Measurements from ENCODE around the gene TUBG2.

TUBG2 gene

GRCh38 chr17:42675348-42675964, 16.4 kb downstream of the TUBG2 start:
- H3K27me3 ChIP-seq (ENCODE audit: insufficient read depth, low read length, poor library complexity, severe bottlenecking), result no peaks in the 10 kb centered on the region
- peaks cover 5% of the 10 kb centered on the region; the same call in 1 of the 2 replicates for H3F3A ChIP-seq (ENCODE audit: low read depth)
- no peak overlapping the region for H2AFZ ChIP-seq (ENCODE audit: low read length)
- peaks cover 10% of the 10 kb centered on the region for H4K20me1 ChIP-seq (ENCODE audit: insufficient read depth, low read length, poor library complexity, severe bottlenecking)
- H3K9ac ChIP-seq (ENCODE audit: low read depth, low read length, poor library complexity, severe bottlenecking), result peak overlapping the region; percentile 72
- peaks cover 4% of the 10 kb centered on the region; the same call in 1 of the 2 replicates for H3K79me2 ChIP-seq (ENCODE audit: insufficient read depth, low read length)
- no peaks in the 10 kb centered on the region for H3K36me3 ChIP-seq (ENCODE audit: insufficient read depth, low read length)
- peak overlapping the region; percentile 79 for H3K4me2 ChIP-seq (ENCODE audit: low read depth, low read length, poor library complexity, severe bottlenecking)
- H3K4me1 ChIP-seq (ENCODE audit: insufficient read depth, low read length, poor library complexity, severe bottlenecking), result peaks cover 31% of the 10 kb centered on the region
- no peak for TF ChIP-seq EZH2phosphoT487 (IDR thresholded peaks at IDR 0.05; ENCODE audit: borderline replicate concordance)
- no peaks in the 10 kb centered on the region for H3K9me2 ChIP-seq (replicated peaks; ENCODE audit: low read depth, low read length)
- peak overlapping the region; percentile 84 for H3K4me3 ChIP-seq (ENCODE audit: low read length, poor library complexity, severe bottlenecking)
- H3K9me3 ChIP-seq (ENCODE audit: insufficient read depth, low read depth, low read length), result no peaks in the 10 kb centered on the region

- Histone ChIP-seq H3K36me3 (ENCODE audit: insufficient read depth, low read length) (no peaks in the 10 kb centered on the region), H3K4me2 (ENCODE audit: low read depth, low read length, poor library complexity, severe bottlenecking) (peak overlapping the region; percentile 79), H3K79me2 (ENCODE audit: insufficient read depth, low read length) (peaks cover 5% of the 10 kb centered on the region; the same call in 1 of the 2 replicates), H4K20me1 (ENCODE audit: insufficient read depth, low read length, poor library complexity, severe bottlenecking) (peaks cover 10% of the 10 kb centered on the region), H3K4me3 (ENCODE audit: low read length, poor library complexity, severe bottlenecking) (peak overlapping the region; percentile 84), H3K9ac (ENCODE audit: low read depth, low read length, poor library complexity, severe bottlenecking) (peak overlapping the region; percentile 72), H2AFZ (ENCODE audit: low read length) (peak overlapping the region; percentile 91), H3K9me2 (replicated peaks; ENCODE audit: low read depth, low read length) (no peaks in the 10 kb centered on the region), H3K27me3 (ENCODE audit: insufficient read depth, low read length, poor library complexity, severe bottlenecking) (no peaks in the 10 kb centered on the region), H3F3A (ENCODE audit: low read depth) (peaks cover 5% of the 10 kb centered on the region; the same call in 1 of the 2 replicates), H3K9me3 (ENCODE audit: insufficient read depth, low read depth, low read length) (no peaks in the 10 kb centered on the region), H3K4me1 (ENCODE audit: insufficient read depth, low read length, poor library complexity, severe bottlenecking) (peaks cover 35% of the 10 kb centered on the region)
- no peak for TF ChIP-seq CTCF (conservative IDR thresholded peaks at IDR 0.05; ENCODE audit: low read length)
These were observed 16.9 kb downstream of the TUBG2 start for GRCh38 chr17:42675965-42676423.

- Histone ChIP-seq H3K36me3 (ENCODE audit: insufficient read depth, low read length) (no peaks in the 10 kb centered on the region), H2AFZ (ENCODE audit: low read length) (peak within 1 kb of the TSS; percentile 91), H3K9me3 (ENCODE audit: insufficient read depth, low read depth, low read length) (no peaks in the 10 kb centered on the region), H3K9me2 (replicated peaks; ENCODE audit: low read depth, low read length) (no peaks in the 10 kb centered on the region), H3K9ac (ENCODE audit: low read depth, low read length, poor library complexity, severe bottlenecking) (peak within 1 kb of the TSS; percentile 85), H3K4me3 (ENCODE audit: low read length, poor library complexity, severe bottlenecking) (peak within 1 kb of the TSS; percentile 84), H3F3A (ENCODE audit: low read depth) (peaks cover 5% of the 10 kb centered on the region; the same call in 1 of the 2 replicates), H3K27me3 (ENCODE audit: insufficient read depth, low read length, poor library complexity, severe bottlenecking) (no peaks in the 10 kb centered on the region), H4K20me1 (ENCODE audit: insufficient read depth, low read length, poor library complexity, severe bottlenecking) (peaks cover 10% of the 10 kb centered on the region), H3K4me1 (ENCODE audit: insufficient read depth, low read length, poor library complexity, severe bottlenecking) (peaks cover 37% of the 10 kb centered on the region), H3K79me2 (ENCODE audit: insufficient read depth, low read length) (peaks cover 5% of the 10 kb centered on the region; the same call in 1 of the 2 replicates), H3K4me2 (ENCODE audit: low read depth, low read length, poor library complexity, severe bottlenecking) (peak within 1 kb of the TSS; percentile 96)
- TF ChIP-seq EZH2phosphoT487 (IDR thresholded peaks at IDR 0.05; ENCODE audit: borderline replicate concordance) (no peak), CTCF (conservative IDR thresholded peaks at IDR 0.05; ENCODE audit: low read length) (0 out of 2 replicates have a peak, but pooled peaks have one; percentile 10)
These were observed 17.4 kb downstream of the TUBG2 start, which contains the start of gene PLEKHH3 for GRCh38 chr17:42676424-42677011. Gene PLEKHH3, minus strand, starts transcription at chr17:42676994. Its CDS starts 431 bp downstream, at chr17:42676563.

Measured in Loucy (cell line).